ENCODE results near the gene ARF3. TPM values are rescaled to one million over a fixed set of nuclear protein-coding genes. Genes with fewer than 3 reads are reported as not detected.
A peak's percentile ranks its signal among the peaks of the same experiment; 100 is the strongest.

The ARF3 gene
- total and polyA plus RNA-seq, 2 donors (not counting 1 experiment from before 2014, with no cell fraction given) = 31.7 to 77.5 TPM

DNA sequence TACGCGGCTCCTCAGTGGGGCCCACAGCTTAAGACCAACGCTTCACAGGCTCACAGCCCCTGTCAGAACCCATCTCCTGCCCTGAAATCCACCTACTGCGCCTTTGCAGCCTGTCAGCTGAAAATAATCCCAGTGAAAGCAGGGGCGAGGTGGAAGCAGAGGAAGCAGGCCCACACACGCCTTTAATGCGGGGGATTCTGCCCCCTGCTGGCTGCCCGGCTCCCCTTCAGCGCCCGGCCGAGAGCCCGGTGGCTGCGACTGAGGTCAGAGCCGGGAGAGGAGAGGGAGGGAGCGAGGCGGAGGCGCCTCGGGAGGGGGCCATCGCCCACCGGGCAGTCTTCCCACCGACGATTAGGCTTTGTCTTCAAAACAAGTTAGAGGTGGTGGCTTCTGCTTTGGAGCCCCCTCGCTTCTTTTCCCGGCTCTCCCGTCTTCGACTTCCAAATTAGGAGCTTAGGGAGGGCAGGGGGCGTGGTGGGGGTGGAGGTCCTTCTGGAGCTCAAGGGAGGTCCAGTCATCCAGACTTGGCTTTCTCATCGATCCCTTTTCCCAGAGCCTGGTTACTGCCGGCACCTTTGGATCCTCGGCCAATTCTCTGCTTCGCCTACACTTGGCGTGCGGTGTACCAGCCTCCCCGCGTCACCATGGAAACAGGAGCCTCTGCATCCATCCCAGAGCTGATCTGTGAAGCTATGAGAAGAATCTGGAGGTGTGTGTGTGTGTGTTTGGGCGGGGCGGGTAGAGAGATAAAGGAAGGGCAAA lies 66.4 kb downstream of the ARF3 start:
- Histone ChIP-seq H2AFZ (ENCODE audit: insufficient read depth, low read depth, low read length, poor library complexity, severe bottlenecking) (peak overlapping the region; percentile 82), H3K36me3 (replicated peaks in 1 of 2; ENCODE audit: control extremely low read depth in 1 of 2, control insufficient read depth in 1 of 2, extremely low read depth in 1 of 2, insufficient read depth in 2 of 2, low read length in 1 of 2) (no peaks in the 10 kb centered on the region), H3K9me3 (ENCODE audit: control extremely low read depth in 1 of 3, control insufficient read depth in 2 of 3, insufficient read depth in 1 of 3, low read length in 2 of 3) (no peaks in the 10 kb centered on the region), H3K27me3 (replicated peaks in 1 of 4; ENCODE audit: control extremely low read depth in 1 of 4, control insufficient read depth in 3 of 4, insufficient read depth in 4 of 4, low read length in 3 of 4) (peaks cover 0 to 18% (median 7%) of the 10 kb centered on the region in 4 experiments), H3K4me2 (replicated peaks; ENCODE audit: low read depth, low read length, poor library complexity, severe bottlenecking) (peak overlapping the region; percentile 74), H3K79me2 (ENCODE audit: control insufficient read depth, insufficient read depth, low read length) (no peaks in the 10 kb centered on the region), H3K9ac (ENCODE audit: low read length) (peak overlapping the region; percentile 9), H3K4me3 (ENCODE audit: control extremely low read depth in 1 of 5, extremely low read depth in 1 of 5, insufficient read depth in 1 of 5, low read depth in 2 of 5, low read length in 4 of 5) (peak overlapping the region in 1 of 5 experiments; percentile 33), H4K20me1 (ENCODE audit: control insufficient read depth, insufficient read depth, low read length, poor library complexity, severe bottlenecking) (no peaks in the 10 kb centered on the region), H3K4me1 (ENCODE audit: control insufficient read depth in 2 of 2, insufficient read depth in 2 of 2, low read length in 2 of 2) (peaks cover 8% of the 10 kb centered on the region in 2 donors), H3K27ac (ENCODE audit: low read length in 2 of 2) (no peak overlapping the region)
- DNase-seq = peak; percentile 82
- Mint-ChIP-seq H3K27me3 (peaks cover 13% of the 10 kb centered on the region), H3K4me3 (no peak overlapping the region), H3K9me3 (ENCODE audit: insufficient read depth) (no peaks in the 10 kb centered on the region), H3K4me1 (peaks cover 5% of the 10 kb centered on the region), H3K27ac (peak overlapping the region; percentile 32)
- CTCF ChIA-PET = interaction anchor here (0.6 to 5.9 kb wide), 25 partner anchors 10 to 139 kb away, joined by 3 to 303 read pairs (median 5); partner anchors contain the start of genes DDX23, FKBP11, RND1 and WNT1
- WGBS (ENCODE audit: insufficient coverage) = 11% methylated on average over 34 of the region's 37 CpGs
- TF ChIP-seq CTCF (IDR thresholded peaks at IDR 0.05) (peak; percentile 95), EZH2 (IDR thresholded peaks at IDR 0.05; ENCODE audit: borderline replicate concordance, insufficient read depth, low read depth, low read length, poor library complexity, severe bottlenecking) (no peak)
- peak; percentile 97 for ATAC-seq (ENCODE audit: low read depth)
- intact Hi-C loops (cut with micrococcal nuclease) = loop anchor here (1.0 to 5.0 kb wide), 2 partner anchors 77 to 139 kb away; no protein-coding TSS in a partner anchor
- POLR2A ChIA-PET = interaction anchor here (2.2 kb wide), 1 partner anchor 38 kb away, joined by 8 read pairs; the partner anchor contains the start of gene DDX23

DNA sequence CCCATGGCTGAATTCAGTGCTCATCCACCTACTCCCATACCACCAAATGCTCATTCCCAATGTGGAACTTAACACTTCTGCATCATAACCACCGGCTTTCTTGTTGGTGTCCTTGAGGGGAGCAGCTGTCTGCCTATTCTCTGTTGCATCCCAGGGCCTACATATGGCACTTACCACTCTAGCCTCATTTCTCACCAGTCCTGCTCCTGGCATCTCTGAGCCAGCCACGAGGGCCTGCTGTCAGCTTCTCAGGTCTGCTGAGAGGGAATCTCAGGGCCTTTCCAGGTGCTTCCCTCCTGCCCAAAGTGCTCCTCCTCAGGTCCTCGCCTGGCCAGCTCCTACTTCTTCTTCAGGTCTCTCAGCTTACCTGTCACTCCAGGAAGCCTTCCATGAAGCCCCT lies 67.6 kb downstream of the ARF3 start:
- Mint-ChIP-seq H3K27me3 (peaks cover 13% of the 10 kb centered on the region), H3K4me3 (no peak overlapping the region), H3K9me3 (ENCODE audit: insufficient read depth) (no peaks in the 10 kb centered on the region), H3K27ac (no peak overlapping the region), H3K4me1 (peaks cover 5% of the 10 kb centered on the region)
- Histone ChIP-seq H4K20me1 (ENCODE audit: control insufficient read depth, insufficient read depth, low read length, poor library complexity, severe bottlenecking) (no peaks in the 10 kb centered on the region), H3K4me3 (ENCODE audit: control extremely low read depth in 1 of 5, extremely low read depth in 1 of 5, insufficient read depth in 1 of 5, low read depth in 2 of 5, low read length in 4 of 5) (no peak overlapping the region), H3K27me3 (replicated peaks in 1 of 4; ENCODE audit: control extremely low read depth in 1 of 4, control insufficient read depth in 3 of 4, insufficient read depth in 4 of 4, low read length in 3 of 4) (peaks cover 0 to 18% (median 7%) of the 10 kb centered on the region in 4 experiments), H3K79me2 (ENCODE audit: control insufficient read depth, insufficient read depth, low read length) (no peaks in the 10 kb centered on the region), H3K9me3 (ENCODE audit: control extremely low read depth in 1 of 3, control insufficient read depth in 2 of 3, insufficient read depth in 1 of 3, low read length in 2 of 3) (no peaks in the 10 kb centered on the region), H3K4me2 (replicated peaks; ENCODE audit: low read depth, low read length, poor library complexity, severe bottlenecking) (no peak overlapping the region), H3K36me3 (replicated peaks in 1 of 2; ENCODE audit: control extremely low read depth in 1 of 2, control insufficient read depth in 1 of 2, extremely low read depth in 1 of 2, insufficient read depth in 2 of 2, low read length in 1 of 2) (no peaks in the 10 kb centered on the region), H3K27ac (ENCODE audit: low read length in 2 of 2) (no peak overlapping the region), H3K9ac (ENCODE audit: low read length) (no peak overlapping the region), H2AFZ (ENCODE audit: insufficient read depth, low read depth, low read length, poor library complexity, severe bottlenecking) (no peak overlapping the region), H3K4me1 (ENCODE audit: control insufficient read depth in 2 of 2, insufficient read depth in 2 of 2, low read length in 2 of 2) (peaks cover 8% of the 10 kb centered on the region in 2 donors)
- no peak for ATAC-seq (ENCODE audit: low read depth)
- no peak for DNase-seq
- CTCF ChIA-PET = interaction anchor here (0.5 to 5.9 kb wide), 18 partner anchors 9 to 340 kb away, joined by 3 to 303 read pairs (median 6); partner anchors contain the start of genes DDX23, FKBP11, RND1 and WNT1
- intact Hi-C loops (cut with micrococcal nuclease) = loop anchor here (1.0 to 5.0 kb wide), 2 partner anchors 75 to 137 kb away; no protein-coding TSS in a partner anchor
- no peak for TF ChIP-seq EZH2 (IDR thresholded peaks at IDR 0.05; ENCODE audit: borderline replicate concordance, insufficient read depth, low read depth, low read length, poor library complexity, severe bottlenecking)
- TF ChIP-seq CTCF (IDR thresholded peaks at IDR 0.05) = no peak
- 91% methylated on average over 3 of the region's 3 CpGs for WGBS (ENCODE audit: insufficient coverage)
- POLR2A ChIA-PET = interaction anchor here (2.2 kb wide), 1 partner anchor 37 kb away, joined by 8 read pairs; the partner anchor contains the start of gene DDX23
